H9 (cell line): ENCODE data around the gene ISG20. TPM values are rescaled to one million over a fixed set of nuclear protein-coding genes. Genes with fewer than 3 reads are reported as not detected.
A peak's percentile ranks its signal among the peaks of the same experiment; 100 is the strongest.

Experiments used
- DNase-seq: peaks from one replicate; pipeline ENCODE4 v3.0.0-alpha.2; 2017
- H2AFZ ChIP-seq: one replicate; pipeline ENCODE4 v1.6.1; 2013; ENCODE audit warnings: mild to moderate bottlenecking, low read length, control low read depth, moderate library complexity
- H2AK5ac ChIP-seq: 2 replicates; pipeline ENCODE4 v1.6.1; 2013; ENCODE audit warnings: low read length, control low read depth, mixed read lengths; ENCODE audit not compliant: insufficient read length
- H2BK120ac ChIP-seq: one replicate; pipeline ENCODE4 v1.6.1; 2013; ENCODE audit warnings: low read depth, mild to moderate bottlenecking, low read length, control low read depth, inconsistent platforms; ENCODE audit not compliant: poor library complexity, severe bottlenecking
- H2BK12ac ChIP-seq: 2 replicates; pipeline ENCODE4 v1.6.1; 2013; ENCODE audit warnings: low read length, control low read depth, mixed read lengths, low read depth; ENCODE audit not compliant: insufficient read length
- H2BK15ac ChIP-seq: 2 replicates; pipeline ENCODE4 v1.6.1; 2013; ENCODE audit warnings: low read depth, low read length, control low read depth
- H2BK20ac ChIP-seq: one replicate; pipeline ENCODE4 v1.6.1; 2013; ENCODE audit warnings: low read depth, mild to moderate bottlenecking, low read length, control low read depth, inconsistent platforms; ENCODE audit not compliant: poor library complexity, severe bottlenecking
- H2BK5ac ChIP-seq: 2 replicates; pipeline ENCODE4 v1.6.1; 2013; ENCODE audit warnings: low read length, control low read depth, mixed read lengths; ENCODE audit not compliant: insufficient read length
- H3K14ac ChIP-seq: 2 replicates; pipeline ENCODE4 v1.6.1; 2013; ENCODE audit warnings: low read length, control low read depth; ENCODE audit not compliant: insufficient read depth
- H3K18ac ChIP-seq: 2 replicates; pipeline ENCODE4 v1.6.1; 2013; ENCODE audit warnings: low read depth, mild to moderate bottlenecking, mixed read lengths, low read length, control low read depth; ENCODE audit not compliant: insufficient read length
- H3K23ac ChIP-seq: 2 replicates; pipeline ENCODE4 v1.6.1; 2013; ENCODE audit warnings: low read length, control low read depth, mixed read lengths, low read depth; ENCODE audit not compliant: insufficient read length
- H3K23me2 ChIP-seq: 2 replicates; pipeline ENCODE4 v1.6.1; 2013; ENCODE audit warnings: low read depth, mild to moderate bottlenecking, mixed read lengths, low read length, control low read depth; ENCODE audit not compliant: insufficient read length, poor library complexity, severe bottlenecking
- H3K27ac ChIP-seq: 2 replicates; pipeline ENCODE4 v1.5.1; 2013; ENCODE audit warnings: low read length, control low read depth, mixed read lengths, low read depth; ENCODE audit not compliant: insufficient read length
- H3K27me3 ChIP-seq: 2 replicates; pipeline ENCODE4 v1.6.1; 2013; ENCODE audit warnings: low read length, control low read depth, inconsistent platforms; ENCODE audit not compliant: insufficient read depth
- H3K4ac ChIP-seq: 2 replicates; pipeline ENCODE4 v1.6.1; 2013; ENCODE audit warnings: low read depth, mild to moderate bottlenecking, control low read depth, inconsistent platforms, low read length, moderate library complexity
- H3K4me1 ChIP-seq: 2 replicates; pipeline ENCODE4 v1.6.1; 2013; ENCODE audit warnings: low read length, control low read depth, inconsistent platforms; ENCODE audit not compliant: insufficient read depth
- H3K4me2 ChIP-seq: 2 replicates; pipeline ENCODE4 v1.6.1; 2013; ENCODE audit warnings: low read length, control low read depth, mixed read lengths; ENCODE audit not compliant: insufficient read length, insufficient read depth
- H3K56ac ChIP-seq: 2 replicates; pipeline ENCODE4 v1.6.1; 2013; ENCODE audit warnings: low read depth, mild to moderate bottlenecking, mixed read lengths, low read length, control low read depth; ENCODE audit not compliant: insufficient read length
- H3K79me1 ChIP-seq: 2 replicates; pipeline ENCODE4 v1.6.1; 2013; ENCODE audit warnings: low read depth, mild to moderate bottlenecking, moderate library complexity, low read length, control low read depth, inconsistent platforms; ENCODE audit not compliant: insufficient read depth, poor library complexity, severe bottlenecking
- H3K79me2 ChIP-seq: 2 replicates; pipeline ENCODE4 v1.6.1; 2013; ENCODE audit warnings: low read length, control low read depth, inconsistent platforms; ENCODE audit not compliant: insufficient read depth
- H3K9ac ChIP-seq: 2 replicates; pipeline ENCODE4 v1.6.1; 2013; ENCODE audit warnings: low read length, control low read depth, mixed read lengths; ENCODE audit not compliant: insufficient read length; ENCODE audit errors: extremely low read depth
- H3K9me3 ChIP-seq: one replicate; pipeline ENCODE4 v1.6.1; 2013; ENCODE audit warnings: low read depth, low read length, inconsistent platforms; ENCODE audit not compliant: control insufficient read depth
- H3T11ph ChIP-seq: one replicate; pipeline ENCODE4 v1.6.1; 2013; ENCODE audit warnings: mild to moderate bottlenecking, low read length, control low read depth, inconsistent platforms
- H4K20me1 ChIP-seq: one replicate; pipeline ENCODE4 v1.6.1; 2013; ENCODE audit not compliant: control insufficient read depth, insufficient read length, insufficient read depth
- H4K5ac ChIP-seq: 2 replicates; pipeline ENCODE4 v1.6.1; 2013; ENCODE audit warnings: low read depth, mild to moderate bottlenecking, mixed read lengths, low read length, control low read depth; ENCODE audit not compliant: insufficient read length
- H4K8ac ChIP-seq: replicated peaks from 2 replicates; pipeline ENCODE4 v1.6.1; 2013; ENCODE audit warnings: low read length, control low read depth, mixed read lengths, low read depth; ENCODE audit not compliant: insufficient read length
- H4K91ac ChIP-seq: 2 replicates; pipeline ENCODE4 v1.6.1; 2013; ENCODE audit warnings: low read depth, mild to moderate bottlenecking, moderate library complexity, mixed read lengths, low read length, control low read depth; ENCODE audit not compliant: insufficient read length
- H3K27ac Mint-ChIP-seq, 3 experiments: 2 replicates in 2 of 3; 3 replicates in 1 of 3; pipeline ENCODE4 v1.8.0; 2020 to 2021; ENCODE audit warnings: mixed read lengths in 3 of 3, mild to moderate bottlenecking in 1 of 3, moderate library complexity in 1 of 3
- H3K27me3 Mint-ChIP-seq: 2 replicates; pipeline ENCODE4 v1.8.0; 2021; ENCODE audit warnings: low read depth, mild to moderate bottlenecking, moderate library complexity, mixed read lengths
- H3K36me3 Mint-ChIP-seq, 3 experiments: 2 replicates in 2 of 3; 3 replicates in 1 of 3; pipeline ENCODE4 v1.8.0; 2020 to 2021; ENCODE audit warnings: low read depth in 3 of 3, mixed read lengths in 3 of 3; ENCODE audit not compliant: insufficient read depth in 1 of 3
- H3K4me1 Mint-ChIP-seq, 2 experiments: 2 replicates each; pipeline ENCODE4 v1.8.0; 2020; ENCODE audit warnings: mixed read lengths in 2 of 2
- H3K4me3 Mint-ChIP-seq, 2 experiments: 2 replicates in 1 of 2; 3 replicates in 1 of 2; pipeline ENCODE4 v1.8.0; 2020 to 2021; ENCODE audit warnings: mild to moderate bottlenecking in 2 of 2, mixed read lengths in 2 of 2, moderate library complexity in 1 of 2
- H3K9me3 Mint-ChIP-seq, 2 experiments: 2 replicates in 1 of 2; 3 replicates in 1 of 2; pipeline ENCODE4 v1.8.0; 2020; ENCODE audit warnings: mild to moderate bottlenecking in 2 of 2, mixed read lengths in 2 of 2, moderate library complexity in 1 of 2
- CTCF ChIP-seq: fragments of 200-600 bp; sonication (generic); conservative IDR thresholded peaks from 3 replicates; pipeline ENCODE4 v1.8.0; 2021; ENCODE audit warnings: antibody characterized with exemption, mild to moderate bottlenecking
- WGBS: extraction: QIAGEN DNeasy Blood & Tissue Kit; methylation state at CpG from one replicate; pipeline ENCODE4 v1.1.7; 2013; ENCODE audit warnings: missing lambda C conversion rate, low lambda C conversion rate, mixed read lengths; ENCODE audit not compliant: insufficient read length; ENCODE audit errors: extremely low coverage; 5-methylcytosine and 5-hydroxymethylcytosine counted together
- total RNA-seq: library from RNA; stranded (reverse); gene quantifications from 2 replicates; pipeline ENCODE4 v1.2.1, GENCODE V29; 2021

The ISG20 gene
- total RNA-seq, 1 experiment from 2014 or later, result 7.4 TPM

GRCh38 chr15:88646951-88647350, 8.1 kb downstream of the ISG20 start:
- Histone ChIP-seq H4K20me1 (no peaks in the 10 kb centered on the region), H2BK5ac (no peak overlapping the region), H3K56ac (no peak overlapping the region), H3K4ac (no peak overlapping the region), H3K79me1 (no peaks in the 10 kb centered on the region), H2AK5ac (no peak overlapping the region), H4K91ac (no peak overlapping the region), H3K27ac (no peak overlapping the region), H3K4me2 (no peak overlapping the region), H2BK15ac (no peak overlapping the region), H3K9me3 (no peaks in the 10 kb centered on the region), H3K18ac (no peak overlapping the region), H2BK20ac (no peak overlapping the region), H3K23me2 (no peaks in the 10 kb centered on the region), H4K5ac (no peak overlapping the region), H4K8ac (no peak overlapping the region), H3K14ac (no peak overlapping the region), H2BK120ac (no peak overlapping the region), H3K23ac (no peak overlapping the region), H3T11ph (no peak overlapping the region), H3K27me3 (no peaks in the 10 kb centered on the region), H2AFZ (no peak overlapping the region), H3K79me2 (no peaks in the 10 kb centered on the region), H2BK12ac (no peak overlapping the region), H3K9ac (no peak overlapping the region), H3K4me1 (no peaks in the 10 kb centered on the region)
- Mint-ChIP-seq H3K4me3 (no peak overlapping the region), H3K36me3 (no peaks in the 10 kb centered on the region), H3K27ac (no peak overlapping the region), H3K9me3 (no peaks in the 10 kb centered on the region), H3K4me1 (peaks cover 17 to 18% of the 10 kb centered on the region in 2 experiments), H3K27me3 (no peaks in the 10 kb centered on the region; the same call in none of the 2 replicates)
- TF ChIP-seq CTCF, result no peak
- peak; percentile 17 for DNase-seq
- WGBS, result no CpG with 5 or more reads among the region's 5 CpGs
